DMS153 treated with DMSO at 0.1 percent for 48 hours (cell line): ENCODE measurements around the gene PARD3B.

Experiments used
- DNase-seq: peaks from one replicate; lab custom pipeline; 2025; ENCODE audit not compliant: unreplicated experiment; lab: John Stamatoyannopoulos, UW

The PARD3B gene

DNA sequence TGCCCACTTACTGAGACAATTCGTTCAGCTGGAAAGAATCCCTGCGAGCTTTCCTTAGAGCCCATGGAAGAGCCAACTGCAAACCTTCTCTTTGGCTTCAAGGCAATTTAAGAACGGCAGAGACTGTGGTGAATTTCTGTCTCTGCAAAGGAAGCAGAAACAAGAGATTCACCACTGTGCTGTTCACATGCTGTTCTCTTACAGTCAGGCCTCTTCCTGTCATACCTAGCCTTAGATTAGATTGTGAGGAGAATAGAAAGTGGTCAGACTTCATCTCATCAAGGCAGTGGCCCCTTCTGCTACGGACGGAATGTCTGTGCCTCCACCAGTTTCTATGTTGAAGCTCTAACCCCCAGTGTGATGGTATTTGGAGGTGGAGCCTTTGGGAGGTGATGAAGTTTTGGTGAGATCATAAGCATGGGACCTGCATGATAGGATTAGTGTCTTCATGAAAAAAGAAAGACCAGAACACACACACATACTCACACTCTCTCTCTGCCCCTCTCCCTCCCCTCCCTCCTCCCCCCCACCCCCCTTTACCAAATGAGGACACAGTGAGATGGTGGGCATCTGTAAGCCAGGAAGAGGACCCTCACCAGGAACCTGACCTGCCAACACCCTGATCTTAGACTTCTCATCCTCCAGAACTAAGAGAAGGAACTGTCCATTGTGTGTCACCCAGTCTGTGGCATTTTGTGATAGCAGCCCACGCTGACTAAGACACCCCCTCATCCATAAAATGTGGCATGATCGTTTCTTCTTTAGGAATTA lies 1091.5 kb downstream of the PARD3B start:
- DNase-seq, result no peak

DNA sequence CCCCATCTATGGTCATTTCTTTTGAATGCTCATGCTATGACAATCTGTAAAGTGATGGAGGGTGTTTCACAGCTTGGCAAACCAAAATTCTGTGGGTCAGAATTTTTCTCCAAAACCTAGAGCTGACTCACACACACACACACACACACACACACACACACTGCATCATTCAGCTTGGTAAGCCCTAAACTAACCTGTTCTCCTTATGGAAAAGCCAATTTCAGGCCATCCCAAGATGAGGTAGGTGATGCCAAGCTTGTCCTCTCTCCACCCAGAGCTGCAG lies 1092.0 kb downstream of the PARD3B start:
- DNase-seq, result no peak

DNA sequence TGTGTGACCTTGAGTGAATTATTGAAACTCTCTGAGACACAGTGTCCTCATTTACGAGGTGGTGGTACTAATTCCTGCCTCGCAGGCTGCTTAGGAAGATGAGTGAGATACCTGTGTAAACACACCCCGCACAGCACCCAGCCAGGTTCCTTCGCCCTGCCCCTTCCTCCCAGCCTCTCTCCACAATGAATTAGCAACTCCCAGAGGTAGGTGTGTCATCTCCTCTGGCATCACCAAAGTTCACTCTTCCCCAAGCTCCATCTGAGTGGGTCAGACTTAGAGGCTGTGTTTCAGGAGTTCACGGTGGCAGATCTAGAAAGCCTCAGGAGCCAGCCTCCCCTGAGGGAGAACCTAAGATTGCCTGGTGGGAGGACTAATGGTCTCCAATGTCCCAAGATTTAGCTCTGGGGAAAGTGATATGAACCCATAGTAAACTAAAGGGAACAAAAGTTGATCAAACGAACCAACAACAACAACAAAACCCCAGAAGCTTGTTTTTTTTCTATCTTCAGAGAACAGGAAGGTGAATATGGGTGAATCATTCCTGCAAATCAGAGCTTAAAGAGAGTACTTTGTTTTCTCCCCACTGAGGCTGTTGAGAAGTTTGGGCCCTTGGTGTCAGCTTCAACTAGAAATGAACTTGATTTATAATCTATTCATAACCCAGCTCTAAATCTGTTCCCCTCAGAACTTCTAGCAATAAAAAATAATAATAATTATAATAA lies 1092.7 kb downstream of the PARD3B start:
- no peak for DNase-seq

DNA sequence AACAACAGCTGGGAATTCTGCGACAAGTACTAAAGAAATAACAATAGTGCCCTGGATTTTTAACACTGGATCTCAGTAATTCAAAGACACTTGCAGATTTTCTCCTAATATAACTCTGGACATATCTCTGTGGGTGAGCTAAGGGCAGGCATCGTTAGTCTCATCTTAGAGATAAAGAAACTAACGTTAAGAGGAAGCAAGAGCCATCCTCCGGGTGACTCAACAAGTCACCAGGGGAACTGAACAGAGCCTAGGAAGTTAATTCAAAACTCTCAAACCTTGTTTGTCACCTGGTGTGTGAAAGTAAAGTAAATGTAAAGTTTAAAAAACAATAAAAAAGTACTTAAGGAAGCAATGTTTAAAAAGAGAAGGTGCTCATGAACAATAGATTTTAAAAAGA lies 1095.4 kb downstream of the PARD3B start:
- DNase-seq, result no peak

DNA sequence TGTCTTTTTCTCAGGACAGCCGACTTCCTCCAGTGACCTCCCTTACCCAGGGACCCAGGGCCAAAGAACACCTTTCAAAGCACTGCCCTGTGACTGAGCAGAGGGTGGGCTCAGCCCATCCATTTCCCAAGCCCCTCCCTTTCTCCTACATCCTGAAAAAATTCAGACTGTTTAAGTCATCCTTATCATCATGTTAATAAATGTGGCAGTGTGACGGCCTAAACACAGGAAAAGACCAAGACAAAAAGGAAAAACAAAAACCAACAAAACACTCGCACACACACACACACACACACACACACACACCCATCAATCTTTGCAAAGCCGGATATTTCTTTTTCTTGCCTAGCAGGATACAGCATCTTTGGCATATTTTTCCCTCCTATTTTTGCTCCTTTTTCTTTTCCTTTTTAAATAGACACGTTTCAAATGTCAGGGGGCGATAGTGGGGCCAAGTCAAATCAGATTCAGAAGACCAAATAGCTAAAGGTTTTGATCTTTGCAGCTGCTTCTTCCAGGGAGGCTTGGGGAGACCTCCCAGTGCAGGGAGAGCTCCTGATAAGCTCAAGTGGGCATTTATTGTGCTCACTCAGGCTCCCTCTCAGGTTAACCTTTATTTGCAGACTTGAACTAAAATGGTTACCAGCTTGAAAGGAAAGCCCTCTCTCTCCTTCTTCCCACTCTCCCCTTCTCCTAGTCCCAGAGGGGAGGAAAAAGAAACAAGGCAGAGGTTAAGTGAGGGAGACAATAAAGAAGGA lies 1097.5 kb downstream of the PARD3B start:
- DNase-seq, result no peak

DNA sequence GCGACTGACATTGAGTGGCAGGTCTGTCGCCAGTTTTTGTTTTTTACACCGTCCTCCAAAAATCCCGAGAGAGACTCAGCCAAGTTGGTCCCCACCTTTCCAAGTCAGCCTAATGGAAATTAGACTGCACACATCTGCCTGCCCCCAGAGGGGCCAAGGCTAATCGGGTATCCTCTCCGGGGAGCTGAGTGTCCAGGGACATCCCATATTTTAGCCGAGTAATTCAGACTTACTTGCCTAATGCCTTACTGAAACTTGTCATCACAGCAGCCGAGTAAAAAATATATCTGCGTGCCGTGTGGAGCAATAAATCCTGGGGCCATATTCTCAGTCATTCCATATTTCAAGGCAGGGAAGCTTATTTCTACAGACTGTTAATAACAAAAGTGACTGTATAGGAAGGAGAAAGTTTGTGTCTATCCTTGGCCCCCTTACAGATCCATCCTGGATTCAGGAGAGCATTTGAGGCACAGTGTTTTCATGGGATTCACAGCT lies 1098.2 kb downstream of the PARD3B start:
- no peak for DNase-seq

DNA sequence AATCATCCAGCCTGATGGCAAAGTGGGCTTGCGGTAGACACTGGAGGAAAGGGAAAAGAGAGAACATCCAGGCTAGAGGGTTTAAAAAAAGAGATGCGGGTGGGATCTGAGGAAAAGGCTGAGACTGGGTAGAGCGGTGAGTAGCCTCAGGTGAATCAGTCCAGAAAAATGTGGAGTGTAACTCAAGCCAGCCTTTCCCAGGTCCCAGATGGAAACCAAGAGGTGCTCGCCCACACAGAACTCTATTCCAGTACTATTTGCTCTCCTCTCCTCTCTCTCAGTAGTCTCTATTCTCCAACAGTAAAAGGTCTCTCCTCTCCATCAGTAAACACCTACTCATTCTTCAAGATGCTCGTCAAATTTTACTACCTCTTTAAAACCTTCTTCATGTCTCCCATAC lies 1098.7 kb downstream of the PARD3B start:
- DNase-seq, result peak; percentile 10

DNA sequence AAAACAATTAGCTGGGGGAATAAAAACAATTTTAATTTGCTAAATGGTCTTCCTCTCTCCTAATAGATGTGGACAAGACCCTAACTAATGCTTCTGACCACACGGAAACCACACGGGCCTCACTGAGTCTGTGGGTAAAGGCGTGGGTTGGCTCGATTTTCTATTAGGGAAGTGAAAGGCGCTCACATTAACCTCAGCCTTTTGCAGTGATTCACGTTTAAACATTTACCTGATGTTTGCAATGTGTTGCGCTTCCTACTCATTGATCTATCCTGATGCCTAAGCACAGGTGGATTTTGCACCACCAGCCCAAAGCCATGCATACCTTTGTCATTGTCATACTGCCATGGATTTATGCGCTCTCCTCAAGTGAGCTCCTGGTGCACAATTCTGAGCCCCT lies 1101.4 kb downstream of the PARD3B start:
- no peak for DNase-seq

DNA sequence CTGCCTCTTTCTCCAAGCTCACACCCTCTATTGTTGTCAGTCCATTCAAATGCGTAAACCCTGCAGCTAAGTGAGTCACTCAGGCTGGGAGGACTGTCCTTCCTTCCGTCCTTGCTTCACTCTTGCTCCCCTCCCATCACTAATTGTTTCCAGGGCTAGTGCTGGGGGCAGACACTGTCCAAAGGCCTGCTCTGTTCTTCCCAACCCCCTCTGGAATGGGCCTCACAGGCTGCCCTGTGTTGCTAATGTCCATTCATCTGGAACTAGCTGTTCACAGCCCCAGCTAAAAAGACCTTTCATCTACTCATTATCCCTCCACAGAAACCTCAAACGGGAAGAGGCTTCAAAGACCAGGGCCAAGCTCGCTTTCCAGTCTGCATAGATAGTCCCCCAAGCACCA lies 1105.2 kb downstream of the PARD3B start:
- DNase-seq, result no peak

DNA sequence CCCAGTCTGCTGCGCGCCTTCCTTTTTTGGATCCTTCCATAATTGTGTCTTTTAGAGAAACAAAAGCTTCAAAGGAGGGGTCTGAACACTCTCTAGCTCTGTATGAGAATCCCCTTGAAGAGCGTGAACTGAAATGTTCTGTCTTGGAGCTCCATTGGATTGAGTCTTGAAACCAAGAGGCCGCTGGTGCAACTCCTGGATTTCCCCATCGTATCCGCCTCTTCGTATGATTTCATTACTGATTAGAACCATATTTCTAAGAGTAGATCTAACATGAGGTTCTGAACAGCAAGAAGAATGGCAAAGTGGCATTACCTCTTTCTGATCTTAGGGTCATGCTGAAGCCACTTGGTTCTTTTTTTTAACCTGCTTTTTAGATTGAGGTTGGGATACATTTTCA lies 1105.7 kb downstream of the PARD3B start:
- no peak for DNase-seq

DNA sequence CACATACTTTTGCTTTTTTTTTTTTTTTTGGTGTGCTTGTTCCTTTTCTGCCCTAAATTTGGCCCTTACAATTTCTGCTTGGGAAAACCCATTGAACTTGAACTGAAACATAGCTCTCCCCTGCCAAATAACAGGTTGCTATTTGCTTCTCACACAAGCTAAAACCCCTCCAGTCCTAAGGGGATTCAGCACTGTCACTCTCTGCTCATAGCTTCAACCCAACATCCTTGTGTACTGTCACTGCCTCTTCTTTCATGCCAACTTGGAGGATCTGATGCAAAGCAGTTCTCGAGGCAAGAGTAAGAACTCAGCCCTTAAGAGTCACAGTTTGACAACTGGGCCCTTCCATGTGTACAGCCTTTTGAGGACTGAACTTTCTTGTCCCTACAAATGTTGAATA lies 1106.4 kb downstream of the PARD3B start:
- DNase-seq, result no peak

DNA sequence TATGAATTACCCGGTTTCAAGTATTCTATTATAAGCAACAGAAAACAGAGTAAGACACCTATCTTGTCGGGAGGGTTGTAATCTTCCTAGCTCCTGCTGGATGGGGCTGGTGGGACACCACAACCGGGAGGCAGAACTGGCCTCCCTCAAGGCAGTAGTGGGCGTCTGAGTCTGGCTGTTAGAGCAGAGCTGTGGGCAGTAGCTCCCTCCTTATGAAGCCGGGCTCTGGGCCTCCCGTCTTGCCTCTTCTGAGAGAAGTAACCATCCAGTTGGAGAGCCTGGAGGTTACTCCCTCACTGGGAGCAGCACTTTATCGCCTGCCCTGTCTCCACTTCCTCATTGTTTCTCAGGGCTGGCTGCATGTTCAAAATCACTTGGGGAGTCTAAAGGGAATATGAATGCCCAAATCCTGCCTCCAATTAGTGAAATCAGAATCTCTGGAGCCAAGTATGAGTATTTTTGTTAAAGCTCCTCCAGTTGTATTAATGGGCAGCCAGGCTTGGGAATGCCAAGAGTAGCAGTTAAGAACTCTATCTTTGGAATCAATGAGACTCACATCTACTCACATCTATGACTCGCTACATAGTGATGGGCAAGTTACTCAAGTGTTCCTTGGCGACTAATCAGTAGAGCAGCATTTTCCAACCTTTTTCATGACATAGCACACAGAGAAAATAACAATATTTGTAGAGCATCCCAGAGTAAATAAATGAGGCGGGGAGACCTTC lies 1109.8 kb downstream of the PARD3B start:
- DNase-seq, result no peak

DNA sequence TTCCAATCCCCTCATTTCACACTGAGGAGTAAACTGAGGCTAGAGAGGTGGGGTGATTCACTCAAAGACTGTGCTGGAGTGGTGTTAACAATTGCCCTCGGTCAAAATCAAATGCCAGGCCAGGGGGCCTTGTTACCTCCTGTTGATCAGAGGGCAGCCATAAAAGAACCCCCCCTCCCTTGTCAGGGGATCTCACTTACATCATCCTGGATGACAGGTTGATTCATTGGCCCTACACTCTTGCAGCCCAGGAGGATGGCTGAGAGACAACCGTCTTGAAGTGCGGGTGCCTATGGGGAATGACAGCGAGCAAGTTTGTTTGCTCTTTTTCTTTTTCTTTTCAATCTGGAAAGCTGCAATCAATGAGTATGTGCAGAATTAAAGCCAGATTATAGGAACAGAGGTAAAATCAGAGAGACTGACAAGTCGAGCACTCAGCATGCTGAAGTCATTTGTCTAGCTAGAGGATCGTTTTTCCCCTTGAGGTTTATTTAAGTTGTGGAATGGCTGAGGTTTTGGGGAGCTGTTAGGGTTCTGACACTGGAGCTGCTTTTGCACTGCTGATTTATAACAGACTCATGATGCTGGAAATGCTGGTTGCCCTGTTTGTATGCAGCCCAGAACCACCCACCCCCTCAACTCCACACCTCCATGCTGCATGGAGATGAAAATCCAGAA lies 1110.6 kb downstream of the PARD3B start:
- DNase-seq, result no peak

DNA sequence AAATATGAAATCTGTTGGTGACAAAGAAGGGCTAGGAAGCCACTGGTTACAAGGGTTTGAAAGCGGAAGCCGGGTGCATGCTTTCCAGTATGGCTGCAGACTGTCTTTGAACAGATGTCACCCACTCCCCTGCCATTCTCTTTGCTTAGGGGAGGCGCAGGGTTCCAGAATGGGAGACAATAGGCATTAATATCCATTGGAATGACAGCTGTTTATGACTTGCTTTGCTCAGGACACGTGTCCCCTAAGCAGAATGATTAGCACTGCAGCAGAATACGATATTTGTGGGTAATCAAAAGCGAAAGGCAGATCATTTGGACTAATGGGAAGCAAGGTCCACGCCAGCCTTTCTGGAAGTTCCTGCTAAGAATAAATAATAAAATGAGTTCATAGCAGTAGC lies 1111.2 kb downstream of the PARD3B start:
- DNase-seq, result no peak

DNA sequence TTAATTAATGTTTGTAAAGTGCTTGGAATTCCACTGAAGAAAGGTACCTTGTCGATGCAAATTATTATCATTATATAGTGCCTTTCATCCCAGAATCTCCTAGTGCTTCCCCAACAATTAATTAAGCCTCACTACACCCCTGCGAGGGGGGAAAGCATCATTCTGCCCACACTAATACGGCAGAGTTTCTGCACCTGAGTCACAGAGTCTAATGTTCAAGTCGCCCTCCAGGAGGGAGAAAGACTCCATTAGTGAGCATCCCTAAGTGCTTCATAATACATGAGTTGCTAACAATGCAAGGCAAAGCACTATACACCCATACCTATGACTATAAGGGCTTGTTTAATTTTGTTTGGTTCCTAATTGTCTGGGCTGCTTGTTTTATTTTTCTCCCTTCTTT lies 1111.7 kb downstream of the PARD3B start:
- DNase-seq, result no peak

DNA sequence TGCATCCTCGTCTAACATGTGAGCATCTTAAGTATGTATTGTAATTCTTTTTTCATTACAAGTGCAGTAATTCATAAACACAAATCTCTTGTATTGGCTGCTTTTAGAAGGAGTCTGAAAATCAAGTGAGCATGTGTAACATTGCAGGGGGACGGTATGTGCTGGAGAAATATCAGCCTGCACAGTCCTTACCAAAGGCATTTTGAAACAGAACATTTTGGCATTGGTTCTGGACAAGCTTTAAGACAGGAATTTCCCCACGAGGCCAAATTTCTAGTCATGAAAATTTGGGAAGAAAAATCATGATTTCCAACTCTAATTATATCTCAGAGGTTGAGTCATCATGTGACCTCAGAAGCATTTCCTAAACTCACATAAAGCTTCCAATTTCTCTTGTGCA lies 1112.3 kb downstream of the PARD3B start:
- no peak for DNase-seq

DNA sequence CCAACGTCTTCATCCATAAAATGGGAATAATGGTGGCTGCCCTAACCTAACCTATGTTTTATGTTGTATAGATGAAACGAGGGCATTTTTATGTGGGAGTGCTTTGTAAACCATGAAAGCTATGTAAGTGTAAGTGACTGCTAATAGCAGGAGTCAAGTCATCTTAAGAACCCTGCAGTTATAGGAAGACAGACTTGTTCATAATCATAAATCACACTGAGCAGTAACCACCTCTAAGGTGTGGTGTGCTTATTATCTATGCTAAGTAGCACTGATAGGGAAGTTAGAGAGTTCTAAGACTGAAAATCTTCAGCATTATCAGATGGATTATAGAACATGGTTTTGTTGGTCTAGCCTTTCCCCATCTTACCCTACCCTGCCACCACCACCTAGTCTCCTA lies 1112.8 kb downstream of the PARD3B start:
- DNase-seq, result no peak

DNA sequence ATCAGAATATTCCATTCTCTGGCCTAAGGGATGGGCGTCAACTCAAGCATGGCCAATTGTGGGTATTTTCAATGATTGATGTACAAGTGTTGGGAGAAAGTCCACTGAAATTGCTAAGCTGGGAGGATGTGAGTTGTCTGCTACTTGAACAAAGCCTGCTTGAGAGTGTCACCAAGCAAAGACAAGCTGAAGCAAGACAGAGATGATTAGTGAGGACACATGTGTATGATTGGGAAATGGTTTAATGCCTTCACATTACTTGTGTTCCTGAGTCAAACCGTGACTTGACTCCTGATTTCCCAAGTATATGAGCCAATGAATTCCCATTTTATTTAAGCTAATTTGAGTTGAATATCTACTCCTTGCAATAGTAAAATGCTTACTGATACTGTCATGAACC lies 1113.3 kb downstream of the PARD3B start:
- no peak for DNase-seq

DNA sequence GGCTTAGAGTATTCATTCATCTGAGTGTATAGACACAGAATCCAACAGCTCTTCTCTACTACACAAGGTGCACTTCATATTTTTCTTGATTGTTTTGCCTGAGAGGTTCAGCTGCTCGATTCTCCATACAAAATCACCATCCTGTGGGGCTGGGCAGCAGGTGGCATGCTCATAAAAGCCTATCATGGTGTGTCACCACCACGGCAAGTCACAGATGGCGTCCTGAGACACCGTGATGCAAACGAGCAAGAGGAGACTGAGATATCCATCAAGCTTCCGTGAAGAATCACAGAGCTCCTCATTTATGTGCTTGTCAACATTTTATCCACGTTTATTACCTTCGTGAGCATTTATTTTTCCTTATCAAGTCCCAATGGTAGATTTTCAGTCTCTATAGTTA lies 1114.6 kb downstream of the PARD3B start:
- DNase-seq, result no peak

DNA sequence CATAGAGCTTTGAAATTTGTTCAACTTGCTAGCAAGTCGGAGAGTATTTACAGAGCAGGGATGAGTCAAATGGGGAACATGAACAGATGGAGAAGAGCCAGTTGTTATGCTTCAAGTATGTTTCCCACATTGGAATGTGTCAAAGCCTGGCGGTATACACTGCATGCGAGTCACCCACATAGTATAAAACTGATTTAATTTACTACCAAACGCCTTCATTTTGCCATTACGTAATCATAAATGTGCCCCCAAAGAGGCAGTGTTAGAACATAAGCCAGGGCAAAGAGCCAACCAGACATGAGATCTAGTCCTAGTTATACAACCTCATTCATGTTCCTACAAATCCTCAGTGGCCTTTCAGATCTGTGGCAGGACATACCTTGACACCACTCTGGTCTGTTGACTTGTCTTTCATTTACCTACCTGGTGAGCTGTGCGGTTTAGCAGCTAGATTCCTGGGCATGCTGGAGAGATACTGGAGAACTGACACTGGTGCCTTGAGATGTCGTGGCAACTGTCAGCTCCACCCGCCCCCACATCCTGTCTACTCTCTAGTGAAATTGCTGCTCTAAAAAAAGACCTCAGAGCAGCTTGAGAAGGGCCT lies 1115.3 kb downstream of the PARD3B start:
- DNase-seq, result no peak
